H9 (cell line): ENCODE results near the gene NPTX1. TPM values are rescaled to one million over a fixed set of nuclear protein-coding genes. Genes with fewer than 3 reads are reported as not detected.

Experiments used
- DNase-seq: peaks from one replicate; pipeline ENCODE4 v3.0.0-alpha.2; 2017
- H2AFZ ChIP-seq: one replicate; pipeline ENCODE4 v1.6.1; 2013; ENCODE audit warnings: mild to moderate bottlenecking, low read length, control low read depth, moderate library complexity
- H2AK5ac ChIP-seq: 2 replicates; pipeline ENCODE4 v1.6.1; 2013; ENCODE audit warnings: low read length, control low read depth, mixed read lengths; ENCODE audit not compliant: insufficient read length
- H2BK120ac ChIP-seq: one replicate; pipeline ENCODE4 v1.6.1; 2013; ENCODE audit warnings: low read depth, mild to moderate bottlenecking, low read length, control low read depth, inconsistent platforms; ENCODE audit not compliant: poor library complexity, severe bottlenecking
- H2BK12ac ChIP-seq: 2 replicates; pipeline ENCODE4 v1.6.1; 2013; ENCODE audit warnings: low read length, control low read depth, mixed read lengths, low read depth; ENCODE audit not compliant: insufficient read length
- H2BK15ac ChIP-seq: 2 replicates; pipeline ENCODE4 v1.6.1; 2013; ENCODE audit warnings: low read depth, low read length, control low read depth
- H2BK20ac ChIP-seq: one replicate; pipeline ENCODE4 v1.6.1; 2013; ENCODE audit warnings: low read depth, mild to moderate bottlenecking, low read length, control low read depth, inconsistent platforms; ENCODE audit not compliant: poor library complexity, severe bottlenecking
- H2BK5ac ChIP-seq: 2 replicates; pipeline ENCODE4 v1.6.1; 2013; ENCODE audit warnings: low read length, control low read depth, mixed read lengths; ENCODE audit not compliant: insufficient read length
- H3K14ac ChIP-seq: 2 replicates; pipeline ENCODE4 v1.6.1; 2013; ENCODE audit warnings: low read length, control low read depth; ENCODE audit not compliant: insufficient read depth
- H3K18ac ChIP-seq: 2 replicates; pipeline ENCODE4 v1.6.1; 2013; ENCODE audit warnings: low read depth, mild to moderate bottlenecking, mixed read lengths, low read length, control low read depth; ENCODE audit not compliant: insufficient read length
- H3K23ac ChIP-seq: 2 replicates; pipeline ENCODE4 v1.6.1; 2013; ENCODE audit warnings: low read length, control low read depth, mixed read lengths, low read depth; ENCODE audit not compliant: insufficient read length
- H3K23me2 ChIP-seq: 2 replicates; pipeline ENCODE4 v1.6.1; 2013; ENCODE audit warnings: low read depth, mild to moderate bottlenecking, mixed read lengths, low read length, control low read depth; ENCODE audit not compliant: insufficient read length, poor library complexity, severe bottlenecking
- H3K27ac ChIP-seq: 2 replicates; pipeline ENCODE4 v1.5.1; 2013; ENCODE audit warnings: low read length, control low read depth, mixed read lengths, low read depth; ENCODE audit not compliant: insufficient read length
- H3K27me3 ChIP-seq: 2 replicates; pipeline ENCODE4 v1.6.1; 2013; ENCODE audit warnings: low read length, control low read depth, inconsistent platforms; ENCODE audit not compliant: insufficient read depth
- H3K4ac ChIP-seq: 2 replicates; pipeline ENCODE4 v1.6.1; 2013; ENCODE audit warnings: low read depth, mild to moderate bottlenecking, control low read depth, inconsistent platforms, low read length, moderate library complexity
- H3K4me1 ChIP-seq: 2 replicates; pipeline ENCODE4 v1.6.1; 2013; ENCODE audit warnings: low read length, control low read depth, inconsistent platforms; ENCODE audit not compliant: insufficient read depth
- H3K4me2 ChIP-seq: 2 replicates; pipeline ENCODE4 v1.6.1; 2013; ENCODE audit warnings: low read length, control low read depth, mixed read lengths; ENCODE audit not compliant: insufficient read length, insufficient read depth
- H3K56ac ChIP-seq: 2 replicates; pipeline ENCODE4 v1.6.1; 2013; ENCODE audit warnings: low read depth, mild to moderate bottlenecking, mixed read lengths, low read length, control low read depth; ENCODE audit not compliant: insufficient read length
- H3K79me1 ChIP-seq: 2 replicates; pipeline ENCODE4 v1.6.1; 2013; ENCODE audit warnings: low read depth, mild to moderate bottlenecking, moderate library complexity, low read length, control low read depth, inconsistent platforms; ENCODE audit not compliant: insufficient read depth, poor library complexity, severe bottlenecking
- H3K79me2 ChIP-seq: 2 replicates; pipeline ENCODE4 v1.6.1; 2013; ENCODE audit warnings: low read length, control low read depth, inconsistent platforms; ENCODE audit not compliant: insufficient read depth
- H3K9ac ChIP-seq: 2 replicates; pipeline ENCODE4 v1.6.1; 2013; ENCODE audit warnings: low read length, control low read depth, mixed read lengths; ENCODE audit not compliant: insufficient read length; ENCODE audit errors: extremely low read depth
- H3K9me3 ChIP-seq: one replicate; pipeline ENCODE4 v1.6.1; 2013; ENCODE audit warnings: low read depth, low read length, inconsistent platforms; ENCODE audit not compliant: control insufficient read depth
- H3T11ph ChIP-seq: one replicate; pipeline ENCODE4 v1.6.1; 2013; ENCODE audit warnings: mild to moderate bottlenecking, low read length, control low read depth, inconsistent platforms
- H4K20me1 ChIP-seq: one replicate; pipeline ENCODE4 v1.6.1; 2013; ENCODE audit not compliant: control insufficient read depth, insufficient read length, insufficient read depth
- H4K5ac ChIP-seq: 2 replicates; pipeline ENCODE4 v1.6.1; 2013; ENCODE audit warnings: low read depth, mild to moderate bottlenecking, mixed read lengths, low read length, control low read depth; ENCODE audit not compliant: insufficient read length
- H4K8ac ChIP-seq: replicated peaks from 2 replicates; pipeline ENCODE4 v1.6.1; 2013; ENCODE audit warnings: low read length, control low read depth, mixed read lengths, low read depth; ENCODE audit not compliant: insufficient read length
- H4K91ac ChIP-seq: 2 replicates; pipeline ENCODE4 v1.6.1; 2013; ENCODE audit warnings: low read depth, mild to moderate bottlenecking, moderate library complexity, mixed read lengths, low read length, control low read depth; ENCODE audit not compliant: insufficient read length
- H3K27ac Mint-ChIP-seq, 3 experiments: 2 replicates in 2 of 3; 3 replicates in 1 of 3; pipeline ENCODE4 v1.8.0; 2020 to 2021; ENCODE audit warnings: mixed read lengths in 3 of 3, mild to moderate bottlenecking in 1 of 3, moderate library complexity in 1 of 3
- H3K27me3 Mint-ChIP-seq: 2 replicates; pipeline ENCODE4 v1.8.0; 2021; ENCODE audit warnings: low read depth, mild to moderate bottlenecking, moderate library complexity, mixed read lengths
- H3K36me3 Mint-ChIP-seq, 3 experiments: 2 replicates in 2 of 3; 3 replicates in 1 of 3; pipeline ENCODE4 v1.8.0; 2020 to 2021; ENCODE audit warnings: low read depth in 3 of 3, mixed read lengths in 3 of 3; ENCODE audit not compliant: insufficient read depth in 1 of 3
- H3K4me1 Mint-ChIP-seq, 2 experiments: 2 replicates each; pipeline ENCODE4 v1.8.0; 2020; ENCODE audit warnings: mixed read lengths in 2 of 2
- H3K4me3 Mint-ChIP-seq, 2 experiments: 2 replicates in 1 of 2; 3 replicates in 1 of 2; pipeline ENCODE4 v1.8.0; 2020 to 2021; ENCODE audit warnings: mild to moderate bottlenecking in 2 of 2, mixed read lengths in 2 of 2, moderate library complexity in 1 of 2
- H3K9me3 Mint-ChIP-seq, 2 experiments: 2 replicates in 1 of 2; 3 replicates in 1 of 2; pipeline ENCODE4 v1.8.0; 2020; ENCODE audit warnings: mild to moderate bottlenecking in 2 of 2, mixed read lengths in 2 of 2, moderate library complexity in 1 of 2
- WGBS: extraction: QIAGEN DNeasy Blood & Tissue Kit; methylation state at CpG from one replicate; pipeline ENCODE4 v1.1.7; 2013; ENCODE audit warnings: missing lambda C conversion rate, low lambda C conversion rate, mixed read lengths; ENCODE audit not compliant: insufficient read length; ENCODE audit errors: extremely low coverage; 5-methylcytosine and 5-hydroxymethylcytosine counted together
- total RNA-seq: library from RNA; stranded (reverse); gene quantifications from 2 replicates; pipeline ENCODE4 v1.2.1, GENCODE V29; 2021
- TF ChIP-seq, protein P1 (sequence below): fragments of 200-600 bp; sonication (generic); conservative IDR thresholded peaks from 3 replicates; pipeline ENCODE4 v1.8.0; 2021; ENCODE audit warnings: antibody characterized with exemption, mild to moderate bottlenecking

The NPTX1 gene
- total RNA-seq, 1 experiment from 2014 or later, result 20.5 TPM

DNA sequence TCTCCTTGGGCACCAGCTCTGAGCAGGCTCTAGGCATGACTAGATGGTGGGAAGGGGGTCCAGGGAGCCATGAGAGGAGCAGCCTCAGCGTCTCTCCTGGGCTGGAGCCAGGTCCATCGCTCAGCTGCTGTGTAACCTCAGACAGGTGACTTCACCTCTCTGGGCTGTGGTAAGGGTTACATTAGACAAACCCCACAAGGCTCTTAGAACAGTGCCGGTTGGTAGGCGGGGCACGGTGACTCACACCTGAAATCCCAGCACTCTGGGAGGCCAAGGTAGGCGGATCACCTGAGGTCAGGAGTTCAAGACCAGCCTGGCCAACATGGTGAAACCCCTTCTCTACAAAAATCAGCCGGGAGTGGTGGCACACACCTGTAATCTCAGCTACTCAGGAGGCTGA, 18.1 kb upstream of the NPTX1 start:
- no peak overlapping the region for H2BK20ac ChIP-seq
- no peaks in the 10 kb centered on the region for H4K20me1 ChIP-seq
- Mint-ChIP-seq H3K9me3 (peaks cover 3% of the 10 kb centered on the region in 2 experiments; a peak in 2 of 5 replicates), H3K27me3 (peaks cover 55% of the 10 kb centered on the region), H3K27ac (no peak overlapping the region), H3K4me3 (no peak overlapping the region), H3K4me1 (peaks cover 12 to 25% of the 10 kb centered on the region in 2 experiments), H3K36me3 (no peaks in the 10 kb centered on the region)
- no peak overlapping the region for H2BK15ac ChIP-seq
- no peak overlapping the region for H3T11ph ChIP-seq
- no peaks in the 10 kb centered on the region; the same call in 1 of the 2 replicates for H3K4me1 ChIP-seq
- H3K9ac ChIP-seq, result no peak overlapping the region
- H2BK5ac ChIP-seq, result no peak overlapping the region
- H4K8ac ChIP-seq, result no peak overlapping the region
- no peak overlapping the region for H3K23ac ChIP-seq
- H3K23me2 ChIP-seq, result no peaks in the 10 kb centered on the region
- H3K4me2 ChIP-seq, result no peak overlapping the region
- no peaks in the 10 kb centered on the region for H3K9me3 ChIP-seq
- no peaks in the 10 kb centered on the region for H3K27me3 ChIP-seq
- H2BK12ac ChIP-seq, result no peak overlapping the region
- no peak overlapping the region for H2AK5ac ChIP-seq
- TF ChIP-seq, protein P1, sequence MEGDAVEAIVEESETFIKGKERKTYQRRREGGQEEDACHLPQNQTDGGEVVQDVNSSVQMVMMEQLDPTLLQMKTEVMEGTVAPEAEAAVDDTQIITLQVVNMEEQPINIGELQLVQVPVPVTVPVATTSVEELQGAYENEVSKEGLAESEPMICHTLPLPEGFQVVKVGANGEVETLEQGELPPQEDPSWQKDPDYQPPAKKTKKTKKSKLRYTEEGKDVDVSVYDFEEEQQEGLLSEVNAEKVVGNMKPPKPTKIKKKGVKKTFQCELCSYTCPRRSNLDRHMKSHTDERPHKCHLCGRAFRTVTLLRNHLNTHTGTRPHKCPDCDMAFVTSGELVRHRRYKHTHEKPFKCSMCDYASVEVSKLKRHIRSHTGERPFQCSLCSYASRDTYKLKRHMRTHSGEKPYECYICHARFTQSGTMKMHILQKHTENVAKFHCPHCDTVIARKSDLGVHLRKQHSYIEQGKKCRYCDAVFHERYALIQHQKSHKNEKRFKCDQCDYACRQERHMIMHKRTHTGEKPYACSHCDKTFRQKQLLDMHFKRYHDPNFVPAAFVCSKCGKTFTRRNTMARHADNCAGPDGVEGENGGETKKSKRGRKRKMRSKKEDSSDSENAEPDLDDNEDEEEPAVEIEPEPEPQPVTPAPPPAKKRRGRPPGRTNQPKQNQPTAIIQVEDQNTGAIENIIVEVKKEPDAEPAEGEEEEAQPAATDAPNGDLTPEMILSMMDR, result no peak
- H3K27ac ChIP-seq, result no peak overlapping the region
- no peak overlapping the region for H3K14ac ChIP-seq
- no peaks in the 10 kb centered on the region for H3K79me2 ChIP-seq
- no peak overlapping the region for H2BK120ac ChIP-seq
- no peak overlapping the region for H4K5ac ChIP-seq
- no peaks in the 10 kb centered on the region for H3K79me1 ChIP-seq
- no peak overlapping the region for H2AFZ ChIP-seq
- no CpG with 5 or more reads among the region's 7 CpGs for WGBS
- H3K56ac ChIP-seq, result no peak overlapping the region
- no peak for DNase-seq
- H3K4ac ChIP-seq, result no peak overlapping the region
- no peak overlapping the region for H3K18ac ChIP-seq
- H4K91ac ChIP-seq, result no peak overlapping the region
